SK-N-SH (cell line): ENCODE measurements around the gene ZBED5. TPM values are rescaled to one million over a fixed set of nuclear protein-coding genes. Genes with fewer than 3 reads are reported as not detected.

ENCODE experiments used
- CTCF ChIA-PET: fragments of 300-600, 350-600 bp; formaldehyde crosslinking; extraction: SDS; loops from one replicate; lab custom pipeline; 2021; lab: Yijun Ruan, JAX
- POLR2A ChIA-PET: fragments of 350-600 bp; sonication (Branson Sonifier 250); formaldehyde crosslinking; extraction: SDS; loops from one replicate; lab custom pipeline; 2020; ENCODE audit warnings: antibody characterized with exemption, inconsistent platforms; lab: Yijun Ruan, JAX
- DNase-seq: peaks from one replicate; pipeline ENCODE4 v3.0.0; 2012
- H2AFZ ChIP-seq: fragments of 200-600 bp; sonication (generic); 2 replicates; pipeline ENCODE4 v1.8.1; 2016; ENCODE audit warnings: antibody characterized with exemption, mild to moderate bottlenecking, low read depth
- H3F3A ChIP-seq: fragments of 200-600 bp; sonication (generic); replicated peaks from 2 replicates; pipeline ENCODE3; 2016; ENCODE audit warnings: antibody characterized with exemption, mild to moderate bottlenecking; ENCODE audit not compliant: insufficient read depth
- H3K27ac ChIP-seq, 2 experiments: fragments of 200-500 bp in 1 of 2; fragments of 200-600 bp in 1 of 2; sonication (Bioruptor generic) in 1 of 2; sonication (generic), shearing (Covaris generic) in 1 of 2; 2 replicates each; pipeline versions ENCODE4 v1.5.1 to v1.6.1; 2014 to 2016; ENCODE audit warnings: low read depth in 2 of 2, inconsistent platforms in 1 of 2, low read length in 1 of 2, mild to moderate bottlenecking in 1 of 2, mixed read lengths in 1 of 2
- H3K27me3 ChIP-seq: fragments of 200-600 bp; sonication (generic), shearing (Covaris generic); 2 replicates; pipeline ENCODE4 v1.6.1; 2016; ENCODE audit warnings: mixed run types; ENCODE audit not compliant: insufficient read depth
- H3K36me3 ChIP-seq, 2 experiments: fragments of 200-500 bp in 1 of 2; fragments of 200-600 bp in 1 of 2; sonication (Bioruptor generic) in 1 of 2; sonication (generic) in 1 of 2; replicated peaks in 1 of 2; 2 replicates each; pipeline versions ENCODE3 to v1.5.1; 2014 to 2016; ENCODE audit warnings: low read length in 1 of 2, mild to moderate bottlenecking in 1 of 2; ENCODE audit not compliant: insufficient read depth in 2 of 2, control insufficient read depth in 1 of 2
- H3K4me1 ChIP-seq, 2 experiments: fragments of 200-500 bp in 1 of 2; fragments of 200-600 bp in 1 of 2; sonication (Bioruptor generic) in 1 of 2; sonication (generic), shearing (Covaris generic) in 1 of 2; 2 replicates each; pipeline versions ENCODE4 v1.5.1 to v1.6.1; 2014 to 2016; ENCODE audit warnings: low read depth in 1 of 2, low read length in 1 of 2, mixed run types in 1 of 2; ENCODE audit not compliant: insufficient read depth in 2 of 2, control insufficient read depth in 1 of 2
- H3K4me2 ChIP-seq: fragments of 200-600 bp; sonication (generic), shearing (Covaris generic); 2 replicates; pipeline ENCODE4 v1.6.1; 2017; ENCODE audit warnings: mixed run types
- H3K4me3 ChIP-seq, 2 experiments: fragments of 200-500 bp in 1 of 2; fragments of 200-600 bp in 1 of 2; sonication (Bioruptor generic) in 1 of 2; sonication (generic), shearing (Covaris generic) in 1 of 2; 2 replicates each; pipeline versions ENCODE4 v1.5.1 to v1.8.1; 2014 to 2016; ENCODE audit warnings: low read depth in 2 of 2, inconsistent platforms in 1 of 2, low read length in 1 of 2, mild to moderate bottlenecking in 1 of 2, mixed read lengths in 1 of 2, moderate library complexity in 1 of 2
- H3K79me2 ChIP-seq: fragments of 200-600 bp; sonication (generic); 2 replicates; pipeline ENCODE4 v1.8.1; 2017; ENCODE audit warnings: mild to moderate bottlenecking; ENCODE audit not compliant: insufficient read depth
- H3K9ac ChIP-seq: fragments of 200-600 bp; sonication (generic); 2 replicates; pipeline ENCODE4 v1.6.1; 2017; ENCODE audit warnings: mixed run types
- H3K9me2 ChIP-seq: fragments of 200-600 bp; sonication (generic); 2 replicates; pipeline ENCODE4 v1.6.1; 2017; ENCODE audit warnings: mixed run types
- H3K9me3 ChIP-seq: fragments of 200-600 bp; sonication (generic); 2 replicates; pipeline ENCODE4 v1.6.1; 2017; ENCODE audit warnings: mixed run types, mild to moderate bottlenecking, moderate library complexity
- H4K20me1 ChIP-seq: fragments of 200-600 bp; sonication (generic); 2 replicates; pipeline ENCODE4 v1.6.1; 2017; ENCODE audit warnings: mild to moderate bottlenecking, mixed run types; ENCODE audit not compliant: insufficient read depth
- FOSL2 ChIP-seq: IDR thresholded peaks from 2 replicates; pipeline ENCODE4 v1.4.0; 2012; ENCODE audit warnings: low read depth, mild to moderate bottlenecking, moderate library complexity, borderline replicate concordance
- JUND ChIP-seq: IDR thresholded peaks from 2 replicates; pipeline ENCODE4 v1.4.0; 2012
- RXRA ChIP-seq: IDR thresholded peaks from 2 replicates; pipeline ENCODE4 v1.4.0; 2012; ENCODE audit warnings: low read depth, mild to moderate bottlenecking, borderline replicate concordance
- TCF12 ChIP-seq: IDR thresholded peaks from 2 replicates; pipeline ENCODE4 v1.4.0; 2012
- WGBS: methylation state at CpG from one replicate; pipeline ENCODE4 v1.1.6; 2017; ENCODE audit warnings: low lambda C conversion rate; 5-methylcytosine and 5-hydroxymethylcytosine counted together
- polyA plus RNA-seq, 3 experiments: library from polyadenylated mRNA; depleted of rRNA; stranded (reverse); fragments of >200 nt; gene quantifications; 2 replicates each; pipeline ENCODE4 v1.2.3, GENCODE V29; 2012
- TF ChIP-seq, protein P1 (sequence below): IDR thresholded peaks from 2 replicates; pipeline ENCODE4 v1.4.0; 2012; ENCODE audit warnings: low read depth
- TF ChIP-seq, protein P2 (sequence below): IDR thresholded peaks from 2 replicates; pipeline ENCODE4 v1.6.1; 2012; ENCODE audit warnings: mild to moderate bottlenecking, low read depth, low read length, moderate library complexity
- TF ChIP-seq, protein P3 (sequence below): fragments of 200-600 bp; sonication (generic); IDR thresholded peaks from 2 replicates; pipeline ENCODE4 v1.6.1; 2017; ENCODE audit warnings: antibody characterized with exemption, mild to moderate bottlenecking, moderate library complexity

Gene ZBED5
- polyA plus RNA-seq, 1 of the 3 experiments (the other 2 are of a cell fraction): 23.5 TPM

DNA sequence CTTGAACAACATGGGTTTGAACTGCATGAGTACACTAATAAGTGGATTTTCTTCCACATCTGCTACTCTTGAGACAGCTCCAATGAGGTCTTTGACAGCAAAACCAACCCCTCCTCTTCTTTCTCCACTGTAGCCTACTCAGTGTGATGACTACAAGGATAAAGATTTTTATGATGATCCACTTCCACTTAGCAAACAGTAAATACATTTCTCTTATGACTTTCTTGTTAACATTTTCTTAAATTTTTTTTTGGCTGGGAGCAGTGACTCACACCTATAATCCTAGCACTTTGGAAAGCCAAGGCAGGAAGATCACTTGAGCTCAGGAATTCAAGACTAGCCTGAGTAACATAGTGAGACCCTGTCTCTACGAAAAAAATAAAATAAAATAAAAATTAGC, 39.3 kb downstream of the ZBED5 start:
- Histone ChIP-seq H3K4me1 (no peaks in the 10 kb centered on the region; a peak in 1 of 4 replicates), H3K9ac (no peak overlapping the region), H4K20me1 (no peaks in the 10 kb centered on the region), H3K27ac (peak overlapping the region in 1 of 2 experiments; percentile 51; a peak in 2 of 4 replicates), H3K36me3 (no peaks in the 10 kb centered on the region), H2AFZ (no peak overlapping the region), H3K27me3 (no peaks in the 10 kb centered on the region), H3K4me3 (no peak overlapping the region), H3K9me2 (no peaks in the 10 kb centered on the region), H3K4me2 (no peak overlapping the region), H3K79me2 (no peaks in the 10 kb centered on the region), H3K9me3 (no peaks in the 10 kb centered on the region), H3F3A (peaks cover 18% of the 10 kb centered on the region)
- DNase-seq: no peak
- 35% methylated on average over 1 of the region's 1 CpG for WGBS
- CTCF ChIA-PET: interaction anchor here (0.7 to 1.7 kb wide), 2 partner anchors 12 to 48 kb away, joined by 3 to 4 read pairs; no protein-coding TSS in a partner anchor
- POLR2A ChIA-PET: no interaction called here
- TF ChIP-seq JUND: peak; percentile 58
- TF ChIP-seq, protein P1, sequence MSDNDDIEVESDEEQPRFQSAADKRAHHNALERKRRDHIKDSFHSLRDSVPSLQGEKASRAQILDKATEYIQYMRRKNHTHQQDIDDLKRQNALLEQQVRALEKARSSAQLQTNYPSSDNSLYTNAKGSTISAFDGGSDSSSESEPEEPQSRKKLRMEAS: no peak
- peak; percentile 42; the same call in 1 of the 2 replicates for TF ChIP-seq FOSL2
- TF ChIP-seq, protein P2, sequence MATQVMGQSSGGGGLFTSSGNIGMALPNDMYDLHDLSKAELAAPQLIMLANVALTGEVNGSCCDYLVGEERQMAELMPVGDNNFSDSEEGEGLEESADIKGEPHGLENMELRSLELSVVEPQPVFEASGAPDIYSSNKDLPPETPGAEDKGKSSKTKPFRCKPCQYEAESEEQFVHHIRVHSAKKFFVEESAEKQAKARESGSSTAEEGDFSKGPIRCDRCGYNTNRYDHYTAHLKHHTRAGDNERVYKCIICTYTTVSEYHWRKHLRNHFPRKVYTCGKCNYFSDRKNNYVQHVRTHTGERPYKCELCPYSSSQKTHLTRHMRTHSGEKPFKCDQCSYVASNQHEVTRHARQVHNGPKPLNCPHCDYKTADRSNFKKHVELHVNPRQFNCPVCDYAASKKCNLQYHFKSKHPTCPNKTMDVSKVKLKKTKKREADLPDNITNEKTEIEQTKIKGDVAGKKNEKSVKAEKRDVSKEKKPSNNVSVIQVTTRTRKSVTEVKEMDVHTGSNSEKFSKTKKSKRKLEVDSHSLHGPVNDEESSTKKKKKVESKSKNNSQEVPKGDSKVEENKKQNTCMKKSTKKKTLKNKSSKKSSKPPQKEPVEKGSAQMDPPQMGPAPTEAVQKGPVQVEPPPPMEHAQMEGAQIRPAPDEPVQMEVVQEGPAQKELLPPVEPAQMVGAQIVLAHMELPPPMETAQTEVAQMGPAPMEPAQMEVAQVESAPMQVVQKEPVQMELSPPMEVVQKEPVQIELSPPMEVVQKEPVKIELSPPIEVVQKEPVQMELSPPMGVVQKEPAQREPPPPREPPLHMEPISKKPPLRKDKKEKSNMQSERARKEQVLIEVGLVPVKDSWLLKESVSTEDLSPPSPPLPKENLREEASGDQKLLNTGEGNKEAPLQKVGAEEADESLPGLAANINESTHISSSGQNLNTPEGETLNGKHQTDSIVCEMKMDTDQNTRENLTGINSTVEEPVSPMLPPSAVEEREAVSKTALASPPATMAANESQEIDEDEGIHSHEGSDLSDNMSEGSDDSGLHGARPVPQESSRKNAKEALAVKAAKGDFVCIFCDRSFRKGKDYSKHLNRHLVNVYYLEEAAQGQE: no peak
- TF ChIP-seq TCF12: 0 out of 2 replicates have a peak, but pooled peaks have one; percentile 10

DNA sequence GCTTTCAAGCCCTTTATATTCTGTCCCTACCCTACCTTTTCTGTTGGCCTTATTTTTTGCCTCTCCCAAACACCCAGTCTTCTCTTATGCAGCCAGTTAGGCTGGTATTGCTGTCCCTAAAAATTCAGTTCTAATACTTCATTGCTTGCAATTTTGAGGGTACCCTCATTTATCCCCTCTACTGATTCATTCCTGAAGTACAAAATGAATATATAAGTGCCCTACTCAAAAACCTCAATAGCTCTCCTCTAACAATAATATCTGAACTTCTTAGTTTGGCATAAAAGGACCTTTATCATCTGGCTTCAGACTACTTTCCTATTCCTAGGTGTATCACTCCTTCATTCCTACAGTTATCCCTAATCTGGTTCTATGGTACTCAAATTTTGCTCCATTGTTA, 43.9 kb downstream of the ZBED5 start:
- Histone ChIP-seq H3K4me2 (no peak overlapping the region), H3K9me3 (no peaks in the 10 kb centered on the region), H3K9me2 (no peaks in the 10 kb centered on the region), H3K4me3 (no peak overlapping the region), H3K4me1 (no peaks in the 10 kb centered on the region; a peak in 3 of 4 replicates), H3K36me3 (peaks cover 0 to 5% of the 10 kb centered on the region in 2 experiments), H3K9ac (no peak overlapping the region), H4K20me1 (no peaks in the 10 kb centered on the region), H3K79me2 (peaks cover 8% of the 10 kb centered on the region; the same call in 1 of the 2 replicates), H2AFZ (no peak overlapping the region), H3F3A (peaks cover 17% of the 10 kb centered on the region), H3K27me3 (no peaks in the 10 kb centered on the region), H3K27ac (no peak overlapping the region)
- ChIA-PET CTCF (interaction anchor here (1.0 to 1.8 kb wide), 2 partner anchors 19 to 21 kb away, joined by 3 to 6 read pairs; no protein-coding TSS in a partner anchor), POLR2A (no interaction called here)
- no peak for DNase-seq
- TF ChIP-seq, protein P3, sequence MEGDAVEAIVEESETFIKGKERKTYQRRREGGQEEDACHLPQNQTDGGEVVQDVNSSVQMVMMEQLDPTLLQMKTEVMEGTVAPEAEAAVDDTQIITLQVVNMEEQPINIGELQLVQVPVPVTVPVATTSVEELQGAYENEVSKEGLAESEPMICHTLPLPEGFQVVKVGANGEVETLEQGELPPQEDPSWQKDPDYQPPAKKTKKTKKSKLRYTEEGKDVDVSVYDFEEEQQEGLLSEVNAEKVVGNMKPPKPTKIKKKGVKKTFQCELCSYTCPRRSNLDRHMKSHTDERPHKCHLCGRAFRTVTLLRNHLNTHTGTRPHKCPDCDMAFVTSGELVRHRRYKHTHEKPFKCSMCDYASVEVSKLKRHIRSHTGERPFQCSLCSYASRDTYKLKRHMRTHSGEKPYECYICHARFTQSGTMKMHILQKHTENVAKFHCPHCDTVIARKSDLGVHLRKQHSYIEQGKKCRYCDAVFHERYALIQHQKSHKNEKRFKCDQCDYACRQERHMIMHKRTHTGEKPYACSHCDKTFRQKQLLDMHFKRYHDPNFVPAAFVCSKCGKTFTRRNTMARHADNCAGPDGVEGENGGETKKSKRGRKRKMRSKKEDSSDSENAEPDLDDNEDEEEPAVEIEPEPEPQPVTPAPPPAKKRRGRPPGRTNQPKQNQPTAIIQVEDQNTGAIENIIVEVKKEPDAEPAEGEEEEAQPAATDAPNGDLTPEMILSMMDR: no peak
- TF ChIP-seq FOSL2: no peak
- no peak for TF ChIP-seq RXRA
